ENCODE measurements around the gene PRR23E.

GRCh38 chr3:127195417-127195816 is 2.5 kb downstream of the PRR23E start:
- TF ChIP-seq, protein P1, sequence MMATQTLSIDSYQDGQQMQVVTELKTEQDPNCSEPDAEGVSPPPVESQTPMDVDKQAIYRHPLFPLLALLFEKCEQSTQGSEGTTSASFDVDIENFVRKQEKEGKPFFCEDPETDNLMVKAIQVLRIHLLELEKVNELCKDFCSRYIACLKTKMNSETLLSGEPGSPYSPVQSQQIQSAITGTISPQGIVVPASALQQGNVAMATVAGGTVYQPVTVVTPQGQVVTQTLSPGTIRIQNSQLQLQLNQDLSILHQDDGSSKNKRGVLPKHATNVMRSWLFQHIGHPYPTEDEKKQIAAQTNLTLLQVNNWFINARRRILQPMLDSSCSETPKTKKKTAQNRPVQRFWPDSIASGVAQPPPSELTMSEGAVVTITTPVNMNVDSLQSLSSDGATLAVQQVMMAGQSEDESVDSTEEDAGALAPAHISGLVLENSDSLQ (IDR thresholded peaks at IDR 0.05), result no peak
- TF ChIP-seq FOXA1 (IDR thresholded peaks at IDR 0.05), result no peak
- TF ChIP-seq SP1 (IDR thresholded peaks at IDR 0.05), result no peak
- TF ChIP-seq FOXM1 (IDR thresholded peaks at IDR 0.05; ENCODE audit: borderline replicate concordance), result no peak
- TF ChIP-seq CTBP1 (IDR thresholded peaks at IDR 0.05; ENCODE audit: borderline replicate concordance), result no peak
